ENCODE data around the gene ASB3. TPM values are rescaled to one million over a fixed set of nuclear protein-coding genes. Genes with fewer than 3 reads are reported as not detected.
"Not testable (repeated sequence)": the region's sequence is repeated elsewhere in the genome, so short reads cannot be mapped to it uniquely, and the experiment has no call there.

ASB3 gene
- total RNA-seq, 4 donors from 2014 or later = 14.0 to 19.3 (median 16.6) TPM

- Histone ChIP-seq H3K27me3 (no peaks in the 10 kb centered on the region), H3K4me1 (no peaks in the 10 kb centered on the region), H3K9me3 (no peaks in the 10 kb centered on the region), H3K36me3 (peaks cover 0 to 36% of the 10 kb centered on the region in 2 donors), H3K4me3 (no peak overlapping the region), H3K27ac (no peak overlapping the region)
- no peak for ATAC-seq
- no peak for TF ChIP-seq EP300 (IDR thresholded peaks at IDR 0.05)
- no peak for TF ChIP-seq POLR2AphosphoS5 (IDR thresholded peaks at IDR 0.05)
- no peak for TF ChIP-seq CTCF (IDR thresholded peaks at IDR 0.05)
- no peak for TF ChIP-seq POLR2A (IDR thresholded peaks at IDR 0.05)
- 97 to 100% methylated on average over 1 to 3 of the region's 3 CpGs for WGBS, 2 donors (ENCODE audit: low coverage in 1 of 2)
Measured at GRCh38 chr2:53727921-53728320, 58.8 kb downstream of the ASB3 start.

GRCh38 chr2:53725662-53726061, 61.1 kb downstream of the ASB3 start:
- H3K4me3 ChIP-seq = no peak overlapping the region
- no peaks in the 10 kb centered on the region for H3K27me3 ChIP-seq
- H3K36me3 ChIP-seq = peaks cover 0 to 28% of the 10 kb centered on the region in 2 donors
- WGBS, 2 donors (ENCODE audit: low coverage in 1 of 2) = 90 to 92% methylated on average over 4 of the region's 4 CpGs
- ATAC-seq = no peak
- no peak overlapping the region for H3K27ac ChIP-seq
- no peaks in the 10 kb centered on the region for H3K9me3 ChIP-seq
- no peak for TF ChIP-seq EP300 (IDR thresholded peaks at IDR 0.05)
- no peak for TF ChIP-seq POLR2AphosphoS5 (IDR thresholded peaks at IDR 0.05)
- TF ChIP-seq CTCF (IDR thresholded peaks at IDR 0.05) = no peak
- TF ChIP-seq POLR2A (IDR thresholded peaks at IDR 0.05) = no peak
- H3K4me1 ChIP-seq = no peaks in the 10 kb centered on the region

GRCh38 chr2:53724536-53724935, 62.2 kb downstream of the ASB3 start:
- no peak for ATAC-seq

GRCh38 chr2:53720944-53721343, 65.8 kb downstream of the ASB3 start:
- not testable (repeated sequence) for H3K4me3 ChIP-seq, H3K36me3 ChIP-seq, H3K4me1 ChIP-seq, ATAC-seq, H3K27me3 ChIP-seq, H3K27ac ChIP-seq, H3K9me3 ChIP-seq
- 100% methylated on average over 2 to 3 of the region's 3 CpGs for WGBS, 2 donors (ENCODE audit: low coverage in 1 of 2)

More at GRCh38 chr2:53724536-53724935, 62.2 kb downstream of the ASB3 start:
- 95 to 100% methylated on average over 2 of the region's 2 CpGs for WGBS, 2 donors (ENCODE audit: low coverage in 1 of 2)
- Histone ChIP-seq H3K9me3 (no peaks in the 10 kb centered on the region), H3K27ac (no peak overlapping the region), H3K27me3 (no peaks in the 10 kb centered on the region), H3K4me1 (no peaks in the 10 kb centered on the region), H3K36me3 (peaks cover 0 to 28% of the 10 kb centered on the region in 2 donors), H3K4me3 (no peak overlapping the region)
- TF ChIP-seq EP300 (IDR thresholded peaks at IDR 0.05) = no peak
- TF ChIP-seq POLR2AphosphoS5 (IDR thresholded peaks at IDR 0.05) = no peak

GRCh38 chr2:53715568-53715967, 71.2 kb downstream of the ASB3 start:
- H3K4me3 ChIP-seq = no peak overlapping the region
- no peak for TF ChIP-seq POLR2AphosphoS5 (IDR thresholded peaks at IDR 0.05)
- no peak for TF ChIP-seq POLR2A (IDR thresholded peaks at IDR 0.05)
- no peak for TF ChIP-seq EP300 (IDR thresholded peaks at IDR 0.05)
- peak in 3 of 4 experiments; percentile 5 to 39 (median 26) for TF ChIP-seq CTCF (IDR thresholded peaks at IDR 0.05)
- H3K27me3 ChIP-seq = no peaks in the 10 kb centered on the region
- no peak overlapping the region for H3K27ac ChIP-seq
- H3K9me3 ChIP-seq = no peaks in the 10 kb centered on the region
- ATAC-seq = no peak
- peaks cover 0 to 37% of the 10 kb centered on the region in 2 donors for H3K36me3 ChIP-seq
- no peaks in the 10 kb centered on the region for H3K4me1 ChIP-seq

GRCh38 chr2:53711271-53711780, 75.4 kb downstream of the ASB3 start:
- no peak for ATAC-seq

More at GRCh38 chr2:53711271-53711780, 75.4 kb downstream of the ASB3 start:
- Histone ChIP-seq H3K4me3 (no peak overlapping the region), H3K9me3 (no peaks in the 10 kb centered on the region), H3K36me3 (peaks cover 2 to 75% of the 10 kb centered on the region in 2 donors), H3K27ac (no peak overlapping the region), H3K27me3 (no peaks in the 10 kb centered on the region), H3K4me1 (no peaks in the 10 kb centered on the region)
- no peak for TF ChIP-seq EP300 (IDR thresholded peaks at IDR 0.05)
- TF ChIP-seq POLR2A (IDR thresholded peaks at IDR 0.05) = no peak
- TF ChIP-seq POLR2AphosphoS5 (IDR thresholded peaks at IDR 0.05) = no peak
- TF ChIP-seq CTCF (IDR thresholded peaks at IDR 0.05) = no peak
- 99 to 100% methylated on average over 1 to 7 of the region's 7 CpGs for WGBS, 2 donors (ENCODE audit: low coverage in 1 of 2)
